Muscle layer of duodenum (tissue), 2 donors: ENCODE measurements around the gene CUTC.
"Not testable (repeated sequence)": the region's sequence is repeated elsewhere in the genome, so short reads cannot be mapped to it uniquely, and the experiment has no call there.

Experiments used
- H3K27ac ChIP-seq: one replicate; pipeline ENCODE4 v1.7.0; 2013; ENCODE audit warnings: mild to moderate bottlenecking, low read length
- H3K27me3 ChIP-seq: one replicate; pipeline ENCODE4 v1.7.0; 2013; ENCODE audit warnings: low read depth, mild to moderate bottlenecking, control low read depth, low read length
- H3K36me3 ChIP-seq, 2 donors: one replicate each; pipeline ENCODE4 v1.7.0; 2013; ENCODE audit warnings: low read length in 2 of 2, control low read depth in 1 of 2, mild to moderate bottlenecking in 1 of 2; ENCODE audit not compliant: insufficient read depth in 2 of 2, control insufficient read depth in 1 of 2
- H3K4me1 ChIP-seq, 2 donors: one replicate each; pipeline ENCODE4 v1.7.0; 2013; ENCODE audit warnings: low read length in 2 of 2, mild to moderate bottlenecking in 2 of 2, control low read depth in 1 of 2, moderate library complexity in 1 of 2; ENCODE audit not compliant: insufficient read depth in 2 of 2, control insufficient read depth in 1 of 2
- H3K4me3 ChIP-seq, 2 donors: one replicate each; pipeline ENCODE4 v1.7.0; 2013; ENCODE audit warnings: low read length in 2 of 2, low read depth in 1 of 2, mild to moderate bottlenecking in 1 of 2
- H3K9me3 ChIP-seq, 2 donors: one replicate each; pipeline ENCODE4 v1.7.0; 2013; ENCODE audit warnings: low read length in 2 of 2, control low read depth in 1 of 2, mild to moderate bottlenecking in 1 of 2; ENCODE audit not compliant: control insufficient read depth in 1 of 2
- donor health status: healthy.

CUTC gene

DNA sequence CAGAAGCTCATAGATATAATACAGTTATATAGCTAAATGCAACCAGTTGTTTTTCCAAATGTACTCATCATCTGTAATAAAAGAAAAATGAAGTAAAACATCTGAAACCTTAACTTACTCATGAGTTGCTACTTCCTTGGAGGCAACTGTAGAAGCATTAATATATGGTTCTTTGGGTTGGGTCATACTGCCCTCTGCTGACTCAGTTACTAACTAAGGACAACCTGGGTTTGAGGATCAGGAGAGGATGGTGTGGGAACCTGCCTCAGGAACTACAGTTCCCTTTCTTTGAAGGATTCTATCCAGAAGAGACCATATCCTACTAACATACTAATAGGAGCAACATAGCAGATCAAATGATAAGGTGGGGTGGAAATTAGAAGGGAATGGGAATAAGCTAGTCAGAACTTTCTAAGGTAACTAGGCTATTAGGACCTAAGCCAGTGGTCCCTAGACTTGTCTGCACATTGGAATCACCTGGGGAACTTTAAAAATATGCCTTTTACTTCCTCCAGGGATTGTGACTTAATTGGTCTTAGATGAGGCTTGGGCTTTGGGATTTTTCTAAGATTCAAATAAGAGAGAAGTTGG lies 20.8 kb upstream of the CUTC start:
- Histone ChIP-seq H3K4me3 (no peak overlapping the region), H3K27ac (no peak overlapping the region), H3K4me1 (no peaks in the 10 kb centered on the region), H3K27me3 (no peaks in the 10 kb centered on the region), H3K9me3 (no peaks in the 10 kb centered on the region), H3K36me3 (peaks cover 7 to 41% of the 10 kb centered on the region in 2 donors)

DNA sequence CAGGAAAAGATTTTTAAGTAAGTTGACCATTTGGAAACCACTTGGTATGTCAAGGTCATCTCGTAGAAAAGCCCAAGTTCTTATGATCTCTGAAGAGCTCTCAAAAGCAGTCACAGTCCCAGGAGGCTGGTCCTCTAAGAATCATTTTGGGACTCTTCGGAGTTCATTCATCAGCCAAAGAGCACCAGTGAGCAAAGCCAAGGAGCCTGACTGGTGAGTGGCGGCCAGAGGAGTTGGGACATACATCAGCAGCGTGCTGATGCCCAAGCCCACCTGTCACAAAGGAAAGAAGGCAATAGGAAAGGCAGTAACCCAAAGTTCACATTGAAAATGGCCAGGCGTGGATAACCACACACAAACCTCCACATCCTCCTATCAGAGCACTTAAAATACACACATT lies 17.6 kb upstream of the CUTC start:
- no peak overlapping the region for H3K4me3 ChIP-seq
- no peaks in the 10 kb centered on the region for H3K9me3 ChIP-seq
- H3K27me3 ChIP-seq = no peaks in the 10 kb centered on the region
- peaks cover 26 to 66% of the 10 kb centered on the region in 2 donors for H3K36me3 ChIP-seq
- no peak overlapping the region for H3K27ac ChIP-seq
- H3K4me1 ChIP-seq = no peaks in the 10 kb centered on the region

DNA sequence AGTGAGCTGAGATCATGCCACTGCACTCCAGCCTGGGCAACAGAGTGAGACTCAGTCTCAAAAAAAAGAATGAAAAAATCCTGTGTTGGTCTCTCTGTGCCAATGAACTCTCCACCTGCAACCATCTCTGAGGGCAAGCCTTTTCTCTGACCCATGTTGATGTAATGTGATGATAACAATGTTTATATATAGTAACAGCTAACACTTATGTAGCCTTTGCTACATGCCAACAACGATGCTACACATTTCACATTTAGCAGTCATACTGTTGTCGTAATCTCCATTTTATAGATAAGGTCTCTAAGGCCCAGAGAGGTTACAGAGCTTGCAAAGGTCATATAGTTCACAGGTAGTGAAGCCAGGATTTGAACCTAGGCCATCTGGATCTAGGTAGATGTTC lies 11.6 kb upstream of the CUTC start:
- Histone ChIP-seq H3K4me3 (no peak overlapping the region), H3K27me3 (no peaks in the 10 kb centered on the region), H3K27ac (no peak overlapping the region), H3K36me3 (peaks cover 47 to 68% of the 10 kb centered on the region in 2 donors), H3K4me1 (no peaks in the 10 kb centered on the region), H3K9me3 (no peaks in the 10 kb centered on the region)

DNA sequence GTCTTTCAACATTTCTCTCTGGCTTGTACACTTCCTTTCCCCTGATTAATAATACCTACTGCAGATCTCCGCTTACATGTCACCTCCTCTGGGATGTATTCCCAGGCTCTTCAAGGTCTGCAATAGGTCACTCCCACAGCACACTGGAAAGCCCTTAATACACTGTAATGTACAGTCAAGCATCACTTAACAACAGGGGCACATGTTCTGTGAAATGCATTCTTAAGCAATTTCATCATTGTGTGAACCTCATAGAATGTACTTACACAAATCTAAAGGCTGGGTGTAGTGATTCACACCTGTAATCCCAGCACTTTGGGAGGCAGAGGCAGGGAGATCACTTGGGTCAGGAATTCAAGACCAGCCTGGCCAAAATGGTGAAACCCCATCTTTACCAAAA lies 2.0 kb upstream of the CUTC start:
- Histone ChIP-seq H3K27ac (no peak overlapping the region), H3K4me3 (no peak overlapping the region), H3K4me1 (peaks cover 6 to 14% of the 10 kb centered on the region in 2 donors), H3K27me3 (no peaks in the 10 kb centered on the region), H3K36me3 (peaks cover 20 to 26% of the 10 kb centered on the region in 2 donors), H3K9me3 (no peaks in the 10 kb centered on the region)

DNA sequence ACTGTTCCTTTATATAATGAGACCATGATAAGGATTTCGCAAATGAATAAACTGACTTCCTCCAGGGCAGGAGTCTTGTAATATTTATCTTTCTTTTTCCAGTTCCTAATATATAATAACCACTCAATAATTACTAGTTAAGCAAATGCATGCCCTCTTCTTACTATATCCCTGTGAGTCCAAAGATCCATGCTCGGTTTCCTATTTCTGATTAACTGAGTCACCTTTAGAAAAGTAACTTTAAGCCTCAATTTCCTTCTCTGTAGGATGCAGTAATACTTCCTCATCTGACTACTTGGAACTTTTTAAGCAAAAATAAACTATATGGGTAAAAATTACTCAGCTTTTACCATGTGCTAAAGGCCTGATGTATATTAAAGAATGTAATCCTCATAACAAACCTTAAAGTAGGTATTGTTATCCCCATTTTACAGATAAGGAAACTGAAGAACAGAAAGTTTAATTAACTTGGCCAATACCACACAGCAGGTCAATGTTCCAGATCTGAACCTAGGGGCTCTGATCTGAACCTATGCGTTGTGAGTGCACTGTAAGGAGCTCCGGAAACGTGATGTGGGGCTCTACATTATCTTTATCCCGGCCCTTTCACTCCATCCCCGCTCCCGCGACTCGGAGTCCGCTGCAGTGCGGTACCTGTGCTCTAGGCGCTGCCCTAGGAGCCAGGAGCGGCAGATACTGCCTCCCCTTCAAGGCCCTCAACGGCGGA lies 565 bp upstream of the CUTC start:
- no peaks in the 10 kb centered on the region for H3K27me3 ChIP-seq
- H3K4me3 ChIP-seq = peak overlapping the region; percentile 96 to 99
- peaks cover 6 to 14% of the 10 kb centered on the region in 2 donors for H3K4me1 ChIP-seq
- H3K36me3 ChIP-seq = peaks cover 13 to 15% of the 10 kb centered on the region in 2 donors
- peak overlapping the region; percentile 93 for H3K27ac ChIP-seq
- no peaks in the 10 kb centered on the region for H3K9me3 ChIP-seq

DNA sequence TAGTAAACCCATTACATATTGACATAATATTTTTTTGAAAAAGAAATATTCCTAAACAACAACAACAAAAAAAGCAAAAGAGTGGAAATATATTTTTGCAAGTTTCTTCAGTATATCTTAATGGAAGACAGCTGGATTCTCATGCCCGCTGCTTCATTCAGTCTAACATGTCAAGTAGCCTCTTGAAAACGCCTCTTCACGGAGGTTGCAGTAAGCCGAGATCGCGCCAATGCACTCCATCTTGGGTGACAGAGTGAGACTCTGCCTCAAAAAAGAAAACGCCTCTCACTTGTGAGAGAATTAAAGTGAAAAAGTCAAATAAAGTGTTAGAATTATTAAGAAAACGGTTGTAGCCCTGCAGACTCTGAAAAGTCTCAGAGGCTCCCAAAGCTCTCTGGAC lies 1.3 kb downstream of the CUTC start:
- no peaks in the 10 kb centered on the region for H3K27me3 ChIP-seq
- no peak overlapping the region for H3K27ac ChIP-seq
- H3K9me3 ChIP-seq = no peaks in the 10 kb centered on the region
- H3K36me3 ChIP-seq = peaks cover 9 to 13% of the 10 kb centered on the region in 2 donors
- peak overlapping the region in 1 of 2 donors; percentile 9 for H3K4me3 ChIP-seq
- peaks cover 6 to 14% of the 10 kb centered on the region in 2 donors for H3K4me1 ChIP-seq

DNA sequence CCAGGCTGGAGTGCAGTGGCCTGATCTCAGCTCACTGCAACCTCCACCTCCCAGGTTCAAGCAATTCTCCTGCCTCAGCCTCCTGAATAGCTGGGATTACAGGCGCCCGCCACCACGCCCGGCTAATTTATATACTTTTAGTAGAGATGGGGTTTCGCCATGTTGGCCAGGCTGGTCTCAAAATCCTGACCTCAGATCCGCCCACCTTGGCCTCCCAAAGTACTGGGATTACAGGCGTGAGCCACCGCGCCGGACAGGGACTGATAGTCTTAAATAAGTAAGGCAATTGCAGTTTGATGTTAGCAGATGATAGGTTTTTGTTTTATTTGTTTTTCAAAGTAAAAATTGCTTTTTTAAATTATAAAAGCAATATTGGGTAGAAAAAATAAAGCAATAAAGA lies 2.1 kb downstream of the CUTC start:
- not testable (repeated sequence) for H3K27me3 ChIP-seq, H3K27ac ChIP-seq, H3K9me3 ChIP-seq, H3K4me3 ChIP-seq
- H3K36me3 ChIP-seq = peaks cover 9 to 16% of the 10 kb centered on the region in 2 donors
- H3K4me1 ChIP-seq = peaks cover 6 to 14% of the 10 kb centered on the region in 2 donors

DNA sequence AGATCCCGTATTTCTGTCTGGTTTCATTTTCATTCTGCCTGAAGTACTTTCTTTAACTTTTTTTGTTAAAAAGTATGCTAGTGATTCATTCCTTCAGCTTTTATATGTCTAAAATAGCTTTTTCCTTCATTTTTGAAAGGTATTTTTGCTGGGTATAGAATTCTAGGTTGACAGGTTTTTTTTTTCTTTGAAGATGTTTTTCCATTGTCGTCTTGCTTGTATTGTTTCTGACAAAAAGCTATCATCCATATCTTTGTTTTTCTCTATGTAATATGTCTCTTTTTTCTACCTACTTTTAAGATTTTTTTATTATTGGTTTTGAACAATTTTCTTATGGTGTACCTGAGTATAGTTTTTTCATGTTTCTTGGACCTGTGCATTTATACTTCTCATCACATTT lies 8.2 kb downstream of the CUTC start:
- Histone ChIP-seq H3K9me3 (peaks cover 9 to 16% of the 10 kb centered on the region in 2 donors), H3K4me1 (peaks cover 0 to 4% of the 10 kb centered on the region in 2 donors), H3K36me3 (peaks cover 52 to 75% of the 10 kb centered on the region in 2 donors), H3K4me3 (peak overlapping the region in 1 of 2 donors; percentile 11), H3K27ac (no peak overlapping the region), H3K27me3 (no peaks in the 10 kb centered on the region)

DNA sequence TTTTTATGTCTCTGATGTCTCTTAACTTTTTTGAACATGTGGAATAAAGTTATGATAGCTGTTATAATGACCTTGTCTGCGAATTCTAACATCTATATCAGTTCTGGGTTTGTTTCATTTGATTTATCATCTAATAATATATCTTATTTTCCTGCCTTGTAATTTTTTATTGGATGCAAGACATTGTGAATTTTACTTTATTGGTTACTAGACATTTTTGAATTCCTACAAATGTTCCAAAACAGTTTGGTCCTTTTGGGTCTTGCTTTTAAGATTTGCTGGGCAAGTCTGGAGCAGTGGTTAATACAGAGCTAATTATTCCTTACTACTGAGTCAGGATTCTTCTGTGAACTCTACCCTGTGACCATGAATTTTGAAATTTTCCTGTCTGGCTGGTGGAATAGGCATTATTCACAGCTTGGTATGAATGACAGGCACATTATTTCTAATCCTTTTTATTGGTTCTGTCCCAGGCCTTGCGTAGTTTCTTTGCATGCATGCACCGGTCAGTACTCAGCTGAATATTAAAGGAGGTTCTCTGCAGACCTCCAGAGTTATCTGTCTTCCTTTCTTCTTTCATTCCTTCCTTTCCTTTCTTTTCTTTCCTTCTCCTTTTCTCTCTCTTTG lies 9.0 kb downstream of the CUTC start:
- no peaks in the 10 kb centered on the region for H3K27me3 ChIP-seq
- H3K4me3 ChIP-seq = peak overlapping the region in 1 of 2 donors; percentile 11
- H3K4me1 ChIP-seq = peaks cover 0 to 4% of the 10 kb centered on the region in 2 donors
- no peak overlapping the region for H3K27ac ChIP-seq
- peaks cover 57 to 82% of the 10 kb centered on the region in 2 donors for H3K36me3 ChIP-seq
- H3K9me3 ChIP-seq = peaks cover 9 to 16% of the 10 kb centered on the region in 2 donors

DNA sequence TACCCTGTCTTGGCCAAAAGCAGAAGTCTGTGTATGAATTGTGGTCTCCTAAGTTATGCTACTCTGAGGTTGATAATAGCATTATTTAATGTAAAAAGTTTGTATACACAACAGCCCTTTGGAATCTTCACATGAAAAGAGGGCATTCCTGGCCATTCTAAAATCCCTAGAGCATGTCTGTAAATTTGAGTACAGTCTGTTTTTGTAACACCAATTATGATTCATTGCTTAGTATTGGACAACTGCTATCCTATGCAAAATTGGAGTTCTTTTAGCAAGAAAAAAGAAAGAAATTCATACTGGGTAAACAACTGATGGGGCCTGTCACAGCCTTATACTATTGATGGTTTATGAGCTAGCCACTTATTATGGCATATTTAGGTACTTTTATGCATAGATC lies 10.2 kb downstream of the CUTC start:
- Histone ChIP-seq H3K4me1 (peaks cover 0 to 4% of the 10 kb centered on the region in 2 donors), H3K27ac (no peak overlapping the region), H3K9me3 (peaks cover 9 to 16% of the 10 kb centered on the region in 2 donors), H3K27me3 (no peaks in the 10 kb centered on the region), H3K36me3 (peaks cover 61 to 78% of the 10 kb centered on the region in 2 donors), H3K4me3 (no peak overlapping the region)

DNA sequence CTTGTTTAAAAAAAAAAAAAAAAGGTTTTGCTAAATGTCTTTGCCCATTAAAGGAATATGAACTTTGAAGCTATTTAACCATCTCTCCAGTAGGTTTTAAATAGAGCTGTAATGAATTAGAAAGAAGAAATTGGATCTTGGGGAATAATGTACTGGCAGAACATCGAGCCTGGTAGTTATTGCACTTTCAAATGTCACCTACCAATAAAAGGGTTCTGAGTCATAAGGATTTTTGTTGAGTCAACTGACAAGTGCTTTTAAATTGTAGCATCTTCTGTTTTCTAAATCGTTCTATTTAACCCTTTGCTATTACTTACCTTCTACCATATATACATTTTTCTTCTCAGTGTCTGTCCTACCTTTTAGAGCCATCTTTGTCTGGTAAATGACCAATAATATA lies 10.7 kb downstream of the CUTC start:
- H3K4me1 ChIP-seq = peaks cover 0 to 4% of the 10 kb centered on the region in 2 donors
- no peak overlapping the region for H3K27ac ChIP-seq
- no peaks in the 10 kb centered on the region for H3K27me3 ChIP-seq
- peaks cover 60 to 79% of the 10 kb centered on the region in 2 donors for H3K36me3 ChIP-seq
- peaks cover 9 to 16% of the 10 kb centered on the region in 2 donors for H3K9me3 ChIP-seq
- no peak overlapping the region for H3K4me3 ChIP-seq
